Stimulated activated CD4-positive, alpha-beta T cell treated with anti-CD3 and anti-CD28 coated beads, Interleukin-1b, Interleukin-23, amount 100 ng/mL, for 1 hour (primary cell): ENCODE results near the gene FBXO17.
A peak's percentile ranks its signal among the peaks of the same experiment; 100 is the strongest.

Experiments
- DNase-seq, 2 donors: peaks; one replicate each; pipeline ENCODE4 v3.0.0-alpha.2; 2020; ENCODE audit warnings: low read depth in 2 of 2

The FBXO17 gene

GRCh38 chr19:38917516-38917915 lies 58.0 kb downstream of the FBXO17 start:
- DNase-seq: no peak

- DNase-seq: no peak
Observed at GRCh38 chr19:38915329-38916321, 59.9 kb downstream of the FBXO17 start.

- DNase-seq: no peak
Observed at GRCh38 chr19:38913958-38914357, 61.6 kb downstream of the FBXO17 start.

GRCh38 chr19:38912600-38913514 lies 62.7 kb downstream of the FBXO17 start:
- no peak for DNase-seq

GRCh38 chr19:38911388-38912001 lies 64.0 kb downstream of the FBXO17 start:
- no peak for DNase-seq

- no peak for DNase-seq
Observed at GRCh38 chr19:38910488-38910887, 65.1 kb downstream of the FBXO17 start.

- no peak for DNase-seq
Observed at GRCh38 chr19:38908911-38909310, 66.6 kb downstream of the FBXO17 start.

GRCh38 chr19:38907670-38908069 lies 67.9 kb downstream of the FBXO17 start:
- DNase-seq: no peak

- DNase-seq: no peak
Observed at GRCh38 chr19:38907227-38907626, 68.3 kb downstream of the FBXO17 start.

GRCh38 chr19:38905620-38906019 lies 69.9 kb downstream of the FBXO17 start:
- DNase-seq: no peak

GRCh38 chr19:38904581-38905539 lies 70.7 kb downstream of the FBXO17 start:
- no peak for DNase-seq

- no peak for DNase-seq
Observed at GRCh38 chr19:38901683-38902082, 73.9 kb downstream of the FBXO17 start.

- DNase-seq: no peak
Observed at GRCh38 chr19:38900743-38901190, 74.8 kb downstream of the FBXO17 start.

GRCh38 chr19:38900202-38900629 lies 75.3 kb downstream of the FBXO17 start:
- DNase-seq: no peak

GRCh38 chr19:38899447-38900201 lies 75.9 kb downstream of the FBXO17 start, which contains the start of the genes NFKBIB and SIRT2:
Gene NFKBIB (plus strand): TSS chr19:38899969. CDS start chr19:38900033, 64 bp downstream.
Gene SIRT2 (minus strand): TSS chr19:38899618. CDS start chr19:38899521, 97 bp downstream.
- peak; percentile 92 to 97 for DNase-seq

- DNase-seq: no peak
Observed at GRCh38 chr19:38898788-38899446, 76.6 kb downstream of the FBXO17 start.

GRCh38 chr19:38894968-38895367 lies 80.6 kb downstream of the FBXO17 start:
- no peak for DNase-seq

- DNase-seq: no peak
Observed at GRCh38 chr19:38893341-38893771, 82.2 kb downstream of the FBXO17 start.

- no peak for DNase-seq
Observed at GRCh38 chr19:38892841-38893240, 82.7 kb downstream of the FBXO17 start.
